Smooth muscle cell (in vitro differentiated cells): ENCODE results near the gene EXOC6B. TPM values are rescaled to one million over a fixed set of nuclear protein-coding genes. Genes with fewer than 3 reads are reported as not detected.
A peak's percentile ranks its signal among the peaks of the same experiment; 100 is the strongest.

ENCODE experiments used
- DNase-seq: peaks from one replicate; lab custom pipeline; 2025; ENCODE audit not compliant: unreplicated experiment; lab: John Stamatoyannopoulos, UW
- H2AFZ ChIP-seq: fragments of 200-600 bp; sonication (generic); 2 replicates; pipeline ENCODE4 v1.6.0; 2016; ENCODE audit warnings: antibody characterized with exemption, low read depth, mild to moderate bottlenecking
- H3F3A ChIP-seq: fragments of 200-600 bp; sonication (generic); 2 replicates; pipeline ENCODE4 v1.6.0; 2017; ENCODE audit warnings: antibody characterized with exemption, low read depth
- H3K27ac ChIP-seq: fragments of 200-600 bp; sonication (generic); 2 replicates; pipeline ENCODE4 v1.5.1; 2016; ENCODE audit warnings: low read depth, mild to moderate bottlenecking
- H3K27me3 ChIP-seq: fragments of 200-600 bp; sonication (generic); 2 replicates; pipeline ENCODE4 v1.6.1; 2016; ENCODE audit warnings: low read depth, mild to moderate bottlenecking
- H3K36me3 ChIP-seq: fragments of 200-600 bp; sonication (generic); 2 replicates; pipeline ENCODE4 v1.5.1; 2016; ENCODE audit warnings: low read depth
- H3K4me1 ChIP-seq: fragments of 200-600 bp; sonication (generic); 2 replicates; pipeline ENCODE4 v1.5.1; 2016; ENCODE audit warnings: low read depth
- H3K4me2 ChIP-seq: fragments of 200-600 bp; sonication (generic); 2 replicates; pipeline ENCODE4 v1.6.0; 2016; ENCODE audit warnings: mild to moderate bottlenecking
- H3K4me3 ChIP-seq: fragments of 200-600 bp; sonication (generic); 2 replicates; pipeline ENCODE4 v1.5.1; 2016; ENCODE audit warnings: mild to moderate bottlenecking
- H3K79me2 ChIP-seq: fragments of 200-600 bp; sonication (generic); 2 replicates; pipeline ENCODE4 v1.6.0; 2016; ENCODE audit warnings: low read depth, mild to moderate bottlenecking
- H3K9ac ChIP-seq: fragments of 200-600 bp; sonication (generic); 2 replicates; pipeline ENCODE4 v1.6.0; 2016; ENCODE audit warnings: low read depth
- H3K9me3 ChIP-seq: fragments of 200-600 bp; sonication (generic); replicated peaks from 2 replicates; pipeline ENCODE4 v1.5.1; 2016; ENCODE audit warnings: low read depth
- H4K20me1 ChIP-seq: fragments of 200-600 bp; sonication (generic); 2 replicates; pipeline ENCODE4 v1.6.0; 2016; ENCODE audit warnings: low read depth
- CTCF ChIP-seq: fragments of 200-600 bp; sonication (generic); IDR thresholded peaks from 2 replicates; pipeline ENCODE4 v1.5.1; 2017; ENCODE audit warnings: borderline replicate concordance, mild to moderate bottlenecking, antibody characterized with exemption; ENCODE audit not compliant: insufficient read depth, poor library complexity, severe bottlenecking
- WGBS: methylation state at CpG from one replicate; pipeline ENCODE4 v1.1.7; 2016; ENCODE audit warnings: low lambda C conversion rate; 5-methylcytosine and 5-hydroxymethylcytosine counted together
- polyA plus RNA-seq: library from polyadenylated mRNA; unstranded; fragments of >200 nt; fragmentation: Nextera tagmentation; extraction: Ambion mirVana; gene quantifications from 2 replicates; pipeline ENCODE4 v1.2.1, GENCODE V29; 2016
- total RNA-seq: library from RNA; depleted of rRNA; stranded (reverse); fragments of >200 nt; gene quantifications from 2 replicates; pipeline ENCODE4 v1.2.3, GENCODE V29; 2014

EXOC6B gene
- total and polyA plus RNA-seq, 2 experiments from 2014 or later: 6.9 to 19.7 TPM

- no peaks in the 10 kb centered on the region for H3K4me1 ChIP-seq
- no peak for DNase-seq
- 93% methylated on average over 5 of the region's 5 CpGs for WGBS
- H3K4me3 ChIP-seq: no peak overlapping the region
- no peaks in the 10 kb centered on the region for H3K36me3 ChIP-seq
- no peaks in the 10 kb centered on the region for H3K79me2 ChIP-seq
- no peak overlapping the region for H3K9ac ChIP-seq
- H3K9me3 ChIP-seq: no peaks in the 10 kb centered on the region
- no peaks in the 10 kb centered on the region for H3F3A ChIP-seq
- H3K27ac ChIP-seq: no peak overlapping the region
- H4K20me1 ChIP-seq: peaks cover 7% of the 10 kb centered on the region
- no peaks in the 10 kb centered on the region for H3K27me3 ChIP-seq
- no peak for TF ChIP-seq CTCF
- peak overlapping the region; percentile 3 for H3K4me2 ChIP-seq
- H2AFZ ChIP-seq: no peak overlapping the region
These were observed 590.1 kb downstream of the EXOC6B start for GRCh38 chr2:72235497-72236415.

- Histone ChIP-seq H3K4me3 (no peak overlapping the region), H3K4me1 (no peaks in the 10 kb centered on the region), H3K79me2 (no peaks in the 10 kb centered on the region), H2AFZ (no peak overlapping the region), H3K9ac (no peak overlapping the region), H3K36me3 (no peaks in the 10 kb centered on the region), H4K20me1 (peaks cover 7% of the 10 kb centered on the region), H3F3A (no peaks in the 10 kb centered on the region), H3K27ac (no peak overlapping the region), H3K9me3 (no peaks in the 10 kb centered on the region), H3K4me2 (no peak overlapping the region), H3K27me3 (no peaks in the 10 kb centered on the region)
- TF ChIP-seq CTCF: no peak
- WGBS: 94% methylated on average over 2 of the region's 2 CpGs
- no peak for DNase-seq
These were observed 592.6 kb downstream of the EXOC6B start for GRCh38 chr2:72233211-72233610.

- Histone ChIP-seq H3K9me3 (no peaks in the 10 kb centered on the region), H3F3A (no peaks in the 10 kb centered on the region), H3K27ac (no peak overlapping the region), H4K20me1 (peaks cover 13% of the 10 kb centered on the region), H3K9ac (no peak overlapping the region), H3K36me3 (no peaks in the 10 kb centered on the region), H3K27me3 (no peaks in the 10 kb centered on the region), H3K4me3 (no peak overlapping the region), H2AFZ (no peak overlapping the region), H3K4me2 (no peak overlapping the region), H3K79me2 (no peaks in the 10 kb centered on the region), H3K4me1 (no peaks in the 10 kb centered on the region)
- WGBS: 76% methylated on average over 3 of the region's 3 CpGs
- no peak for DNase-seq
- TF ChIP-seq CTCF: no peak
These were observed 602.8 kb downstream of the EXOC6B start for GRCh38 chr2:72222829-72223564.
